ENCODE results near the gene FIGN. TPM values are rescaled to one million over a fixed set of nuclear protein-coding genes. Genes with fewer than 3 reads are reported as not detected.

Gene FIGN
- total and polyA plus RNA-seq, 2 of the 13 experiments (the other 11 are each of a cell fraction or from before 2014, with no cell fraction given): 6.6 to 6.7 TPM

DNA sequence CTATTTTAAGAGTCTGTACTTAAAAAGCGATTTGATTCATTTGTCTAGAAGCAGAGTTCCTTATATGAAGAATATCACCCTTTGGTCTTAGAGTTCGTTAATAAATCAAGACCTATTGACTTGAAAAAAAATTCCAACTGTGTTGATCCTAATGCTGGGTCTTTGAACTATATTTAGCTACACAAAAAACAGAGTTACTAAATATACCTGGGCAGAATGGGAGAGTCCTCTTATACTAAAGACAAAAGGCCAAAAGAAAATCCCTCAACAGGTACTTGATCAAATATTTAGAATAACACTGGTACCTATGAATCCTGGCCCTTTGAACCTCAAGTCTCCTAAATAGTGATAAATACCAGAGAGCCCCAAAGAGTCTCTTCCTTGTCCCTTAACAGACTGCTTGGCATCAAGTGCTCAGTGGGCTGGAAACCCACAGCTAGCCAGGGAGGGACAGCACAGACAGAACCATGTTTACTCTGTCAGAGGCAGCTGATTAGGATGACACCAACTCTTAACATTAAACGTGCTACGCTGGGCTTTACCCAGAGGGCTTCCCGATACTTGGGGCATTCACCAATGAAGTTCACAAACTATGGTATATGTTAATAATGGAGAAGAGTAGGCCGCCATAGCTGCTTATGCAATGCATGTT, 95.1 kb downstream of the FIGN start:
- no peak overlapping the region for H2AFZ ChIP-seq (ENCODE audit: low read length)
- H4K20me1 ChIP-seq (ENCODE audit: insufficient read depth, low read length): no peaks in the 10 kb centered on the region
- H3K9ac ChIP-seq (ENCODE audit: insufficient read depth, low read depth, low read length): no peak overlapping the region
- WGBS (ENCODE audit: low lambda C conversion rate): 93% methylated on average over 6 of the region's 6 CpGs
- FAIRE-seq (no peak), DNase-seq (ENCODE audit: low spot score) (no peak), ATAC-seq (no peak)
- no peak overlapping the region for H3K4me3 ChIP-seq (replicated peaks in 1 of 3; ENCODE audit: insufficient read depth in 1 of 3, low read depth in 2 of 3, low read length in 3 of 3)
- H3K27ac ChIP-seq (ENCODE audit: extremely low read length, insufficient read depth, low read length): no peak overlapping the region
- H3K4me2 ChIP-seq (ENCODE audit: low read depth, low read length): no peak overlapping the region
- intact Hi-C loops (cut with micrococcal nuclease; ENCODE audit: unreplicated experiment): no loop called here
- H3K79me2 ChIP-seq (ENCODE audit: insufficient read depth, low read length): no peaks in the 10 kb centered on the region
- ChIA-PET POLR2A (no interaction called here), CTCF (ENCODE audit: low intra/inter-chr PET ratio, low total read pairs) (no interaction called here)
- no TSS peak for BruUV-seq (replicated peaks)
- TF ChIP-seq IKZF1 (IDR thresholded peaks at IDR 0.05) (no peak), KDM3A (CRISPR knock-in tag; IDR thresholded peaks at IDR 0.05; ENCODE audit: low read depth) (no peak), MTA3 (CRISPR knock-in tag; IDR thresholded peaks at IDR 0.05) (no peak), ZNF570 (CRISPR knock-in tag; IDR thresholded peaks at IDR 0.05; ENCODE audit: borderline replicate concordance) (no peak), ZNF24 (IDR thresholded peaks at IDR 0.05) (no peak), TBP (CRISPR knock-in tag; IDR thresholded peaks at IDR 0.05) (no peak), ZNF326 (CRISPR knock-in tag; IDR thresholded peaks at IDR 0.05; ENCODE audit: borderline replicate concordance) (no peak), BRD4 (CRISPR knock-in tag; IDR thresholded peaks at IDR 0.05) (no peak), ZNF850 (CRISPR knock-in tag; conservative IDR thresholded peaks at IDR 0.05) (no peak), SKI (IDR thresholded peaks at IDR 0.05; ENCODE audit: partially characterized antibody) (no peak), SOX6 (IDR thresholded peaks at IDR 0.05) (no peak), SOX6 (CRISPR knock-in tag; IDR thresholded peaks at IDR 0.05) (no peak), NFYC (CRISPR knock-in tag; IDR thresholded peaks at IDR 0.05) (no peak), CHD2 (IDR thresholded peaks at IDR 0.05; ENCODE audit: low read depth, low read length) (no peak), ZNF878 (CRISPR knock-in tag; IDR thresholded peaks at IDR 0.05) (no peak), ZNF501 (CRISPR knock-in tag; IDR thresholded peaks at IDR 0.05) (no peak), ZNF44 (CRISPR knock-in tag; IDR thresholded peaks at IDR 0.05) (no peak), ELF1 (CRISPR knock-in tag; IDR thresholded peaks at IDR 0.05) (no peak)
- TF ChIP-seq, protein P1, sequence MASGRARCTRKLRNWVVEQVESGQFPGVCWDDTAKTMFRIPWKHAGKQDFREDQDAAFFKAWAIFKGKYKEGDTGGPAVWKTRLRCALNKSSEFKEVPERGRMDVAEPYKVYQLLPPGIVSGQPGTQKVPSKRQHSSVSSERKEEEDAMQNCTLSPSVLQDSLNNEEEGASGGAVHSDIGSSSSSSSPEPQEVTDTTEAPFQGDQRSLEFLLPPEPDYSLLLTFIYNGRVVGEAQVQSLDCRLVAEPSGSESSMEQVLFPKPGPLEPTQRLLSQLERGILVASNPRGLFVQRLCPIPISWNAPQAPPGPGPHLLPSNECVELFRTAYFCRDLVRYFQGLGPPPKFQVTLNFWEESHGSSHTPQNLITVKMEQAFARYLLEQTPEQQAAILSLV (CRISPR knock-in tag; IDR thresholded peaks at IDR 0.05; ENCODE audit: borderline replicate concordance): no peak
- TF ChIP-seq, protein P2, sequence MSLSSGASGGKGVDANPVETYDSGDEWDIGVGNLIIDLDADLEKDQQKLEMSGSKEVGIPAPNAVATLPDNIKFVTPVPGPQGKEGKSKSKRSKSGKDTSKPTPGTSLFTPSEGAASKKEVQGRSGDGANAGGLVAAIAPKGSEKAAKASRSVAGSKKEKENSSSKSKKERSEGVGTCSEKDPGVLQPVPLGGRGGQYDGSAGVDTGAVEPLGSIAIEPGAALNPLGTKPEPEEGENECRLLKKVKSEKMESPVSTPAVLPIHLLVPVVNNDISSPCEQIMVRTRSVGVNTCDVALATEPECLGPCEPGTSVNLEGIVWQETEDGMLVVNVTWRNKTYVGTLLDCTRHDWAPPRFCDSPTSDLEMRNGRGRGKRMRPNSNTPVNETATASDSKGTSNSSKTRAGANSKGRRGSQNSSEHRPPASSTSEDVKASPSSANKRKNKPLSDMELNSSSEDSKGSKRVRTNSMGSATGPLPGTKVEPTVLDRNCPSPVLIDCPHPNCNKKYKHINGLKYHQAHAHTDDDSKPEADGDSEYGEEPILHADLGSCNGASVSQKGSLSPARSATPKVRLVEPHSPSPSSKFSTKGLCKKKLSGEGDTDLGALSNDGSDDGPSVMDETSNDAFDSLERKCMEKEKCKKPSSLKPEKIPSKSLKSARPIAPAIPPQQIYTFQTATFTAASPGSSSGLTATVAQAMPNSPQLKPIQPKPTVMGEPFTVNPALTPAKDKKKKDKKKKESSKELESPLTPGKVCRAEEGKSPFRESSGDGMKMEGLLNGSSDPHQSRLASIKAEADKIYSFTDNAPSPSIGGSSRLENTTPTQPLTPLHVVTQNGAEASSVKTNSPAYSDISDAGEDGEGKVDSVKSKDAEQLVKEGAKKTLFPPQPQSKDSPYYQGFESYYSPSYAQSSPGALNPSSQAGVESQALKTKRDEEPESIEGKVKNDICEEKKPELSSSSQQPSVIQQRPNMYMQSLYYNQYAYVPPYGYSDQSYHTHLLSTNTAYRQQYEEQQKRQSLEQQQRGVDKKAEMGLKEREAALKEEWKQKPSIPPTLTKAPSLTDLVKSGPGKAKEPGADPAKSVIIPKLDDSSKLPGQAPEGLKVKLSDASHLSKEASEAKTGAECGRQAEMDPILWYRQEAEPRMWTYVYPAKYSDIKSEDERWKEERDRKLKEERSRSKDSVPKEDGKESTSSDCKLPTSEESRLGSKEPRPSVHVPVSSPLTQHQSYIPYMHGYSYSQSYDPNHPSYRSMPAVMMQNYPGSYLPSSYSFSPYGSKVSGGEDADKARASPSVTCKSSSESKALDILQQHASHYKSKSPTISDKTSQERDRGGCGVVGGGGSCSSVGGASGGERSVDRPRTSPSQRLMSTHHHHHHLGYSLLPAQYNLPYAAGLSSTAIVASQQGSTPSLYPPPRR (CRISPR knock-in tag; IDR thresholded peaks at IDR 0.05; ENCODE audit: borderline replicate concordance): no peak
- TF ChIP-seq, protein P3, sequence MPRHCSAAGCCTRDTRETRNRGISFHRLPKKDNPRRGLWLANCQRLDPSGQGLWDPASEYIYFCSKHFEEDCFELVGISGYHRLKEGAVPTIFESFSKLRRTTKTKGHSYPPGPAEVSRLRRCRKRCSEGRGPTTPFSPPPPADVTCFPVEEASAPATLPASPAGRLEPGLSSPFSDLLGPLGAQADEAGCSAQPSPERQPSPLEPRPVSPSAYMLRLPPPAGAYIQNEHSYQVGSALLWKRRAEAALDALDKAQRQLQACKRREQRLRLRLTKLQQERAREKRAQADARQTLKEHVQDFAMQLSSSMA (CRISPR knock-in tag; IDR thresholded peaks at IDR 0.05): no peak
- in situ Hi-C loops (cut with HindIII; ENCODE audit: extremely low pct_ligation_motif_present, low pct_unique_long_range_greater_than_20kb): no loop called here
- H3K4me1 ChIP-seq (ENCODE audit: insufficient read depth, low read length): peaks cover 7% of the 10 kb centered on the region
- no peaks in the 10 kb centered on the region; a peak in 1 of 5 replicates for H3K36me3 ChIP-seq (replicated peaks in 1 of 2; ENCODE audit: control insufficient read depth in 1 of 2, insufficient read depth in 2 of 2, low read length in 2 of 2)
- no peaks in the 10 kb centered on the region for H3K27me3 ChIP-seq (ENCODE audit: control insufficient read depth in 1 of 2, insufficient read depth in 2 of 2, low read length in 2 of 2)
- H3K9me3 ChIP-seq (ENCODE audit: low read length): no peaks in the 10 kb centered on the region

All from HepG2 (cell line).